Adrenal gland (tissue), 5 donors: Measurements from ENCODE around the gene PTBP1.
A peak's percentile ranks its signal among the peaks of the same experiment; 100 is the strongest.

Experiments used
- CTCF ChIP-seq, 6 experiments: fragments of 450-650 bp in 4 of 6; fragments of 200-600 bp in 2 of 6; sonication (generic) in 1 of 6; IDR thresholded peaks; 1 replicate in 5 of 6; 2 replicates in 1 of 6; pipeline versions ENCODE4 v1.5.1 to v1.8.0; 2016 to 2021; ENCODE audit warnings: antibody characterized with exemption in 6 of 6, mild to moderate bottlenecking in 2 of 6, moderate library complexity in 1 of 6
- POLR2A ChIP-seq, 2 donors: fragments of 450-650 bp; IDR thresholded peaks; one replicate each; pipeline ENCODE4 v1.6.1; 2017; ENCODE audit warnings: antibody characterized with exemption in 2 of 2, mild to moderate bottlenecking in 2 of 2, moderate library complexity in 1 of 2
- donor health status: DM: no; HTN: no; CAD: no.

- peak in 2 of 6 experiments; percentile 4 to 10 for TF ChIP-seq CTCF (IDR thresholded peaks at IDR 0.05)
- no peak for TF ChIP-seq POLR2A (IDR thresholded peaks at IDR 0.05)
These were observed 519 bp downstream of the PTBP1 start for GRCh38 chr19:797528-798414.
